ENCODE measurements around the gene TSPYL1.

DNA sequence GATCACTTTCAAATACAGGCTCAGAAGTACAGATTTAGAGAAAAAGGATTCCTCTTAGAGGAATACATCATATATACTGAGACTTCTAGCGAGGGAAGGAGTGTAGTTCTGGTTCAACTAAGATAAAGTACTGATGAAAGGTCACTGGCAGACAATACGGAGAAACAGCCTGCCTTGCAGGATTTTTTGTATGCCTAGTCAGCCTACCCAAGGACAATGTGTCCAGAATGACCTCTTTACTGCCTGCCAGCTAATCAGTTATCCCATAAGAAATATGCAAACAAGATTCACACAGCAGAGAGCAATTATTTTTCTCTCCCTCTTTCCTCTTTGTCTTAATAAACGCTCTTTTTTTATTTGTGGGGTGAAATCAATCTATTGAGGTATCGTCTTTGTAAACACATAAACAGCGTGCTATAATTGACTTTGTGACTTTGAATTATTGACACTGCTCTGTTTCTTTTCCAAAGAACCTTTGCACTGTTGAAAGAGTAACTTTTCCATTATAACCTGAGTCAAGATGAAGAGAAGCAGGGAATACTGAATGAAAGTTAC, 24.4 kb downstream of the TSPYL1 start:
- TF ChIP-seq, protein P1, sequence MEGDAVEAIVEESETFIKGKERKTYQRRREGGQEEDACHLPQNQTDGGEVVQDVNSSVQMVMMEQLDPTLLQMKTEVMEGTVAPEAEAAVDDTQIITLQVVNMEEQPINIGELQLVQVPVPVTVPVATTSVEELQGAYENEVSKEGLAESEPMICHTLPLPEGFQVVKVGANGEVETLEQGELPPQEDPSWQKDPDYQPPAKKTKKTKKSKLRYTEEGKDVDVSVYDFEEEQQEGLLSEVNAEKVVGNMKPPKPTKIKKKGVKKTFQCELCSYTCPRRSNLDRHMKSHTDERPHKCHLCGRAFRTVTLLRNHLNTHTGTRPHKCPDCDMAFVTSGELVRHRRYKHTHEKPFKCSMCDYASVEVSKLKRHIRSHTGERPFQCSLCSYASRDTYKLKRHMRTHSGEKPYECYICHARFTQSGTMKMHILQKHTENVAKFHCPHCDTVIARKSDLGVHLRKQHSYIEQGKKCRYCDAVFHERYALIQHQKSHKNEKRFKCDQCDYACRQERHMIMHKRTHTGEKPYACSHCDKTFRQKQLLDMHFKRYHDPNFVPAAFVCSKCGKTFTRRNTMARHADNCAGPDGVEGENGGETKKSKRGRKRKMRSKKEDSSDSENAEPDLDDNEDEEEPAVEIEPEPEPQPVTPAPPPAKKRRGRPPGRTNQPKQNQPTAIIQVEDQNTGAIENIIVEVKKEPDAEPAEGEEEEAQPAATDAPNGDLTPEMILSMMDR (IDR thresholded peaks at IDR 0.05; ENCODE audit: low read depth, low read length, missing input control), result no peak
- peak; percentile 52 for TF ChIP-seq FOXA1 (IDR thresholded peaks at IDR 0.05)
- TF ChIP-seq, protein P2, sequence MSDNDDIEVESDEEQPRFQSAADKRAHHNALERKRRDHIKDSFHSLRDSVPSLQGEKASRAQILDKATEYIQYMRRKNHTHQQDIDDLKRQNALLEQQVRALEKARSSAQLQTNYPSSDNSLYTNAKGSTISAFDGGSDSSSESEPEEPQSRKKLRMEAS (IDR thresholded peaks at IDR 0.05), result peak; percentile 16
- peak; percentile 66 for TF ChIP-seq TAF1 (conservative IDR thresholded peaks at IDR 0.05)
- peak; percentile 45 for TF ChIP-seq YY1 (IDR thresholded peaks at IDR 0.05)
- peak; percentile 66 to 81 for TF ChIP-seq RXRA (IDR thresholded peaks at IDR 0.05)
- TF ChIP-seq, protein P3, sequence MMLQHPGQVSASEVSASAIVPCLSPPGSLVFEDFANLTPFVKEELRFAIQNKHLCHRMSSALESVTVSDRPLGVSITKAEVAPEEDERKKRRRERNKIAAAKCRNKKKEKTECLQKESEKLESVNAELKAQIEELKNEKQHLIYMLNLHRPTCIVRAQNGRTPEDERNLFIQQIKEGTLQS (IDR thresholded peaks at IDR 0.05), result no peak
- TF ChIP-seq JUND (IDR thresholded peaks at IDR 0.05), result peak in 1 of 2 donors; percentile 71
- no peak for TF ChIP-seq GABPA (IDR thresholded peaks at IDR 0.05 in 1 of 2, conservative IDR thresholded peaks at IDR 0.05 in 1 of 2)
- TF ChIP-seq, protein P4, sequence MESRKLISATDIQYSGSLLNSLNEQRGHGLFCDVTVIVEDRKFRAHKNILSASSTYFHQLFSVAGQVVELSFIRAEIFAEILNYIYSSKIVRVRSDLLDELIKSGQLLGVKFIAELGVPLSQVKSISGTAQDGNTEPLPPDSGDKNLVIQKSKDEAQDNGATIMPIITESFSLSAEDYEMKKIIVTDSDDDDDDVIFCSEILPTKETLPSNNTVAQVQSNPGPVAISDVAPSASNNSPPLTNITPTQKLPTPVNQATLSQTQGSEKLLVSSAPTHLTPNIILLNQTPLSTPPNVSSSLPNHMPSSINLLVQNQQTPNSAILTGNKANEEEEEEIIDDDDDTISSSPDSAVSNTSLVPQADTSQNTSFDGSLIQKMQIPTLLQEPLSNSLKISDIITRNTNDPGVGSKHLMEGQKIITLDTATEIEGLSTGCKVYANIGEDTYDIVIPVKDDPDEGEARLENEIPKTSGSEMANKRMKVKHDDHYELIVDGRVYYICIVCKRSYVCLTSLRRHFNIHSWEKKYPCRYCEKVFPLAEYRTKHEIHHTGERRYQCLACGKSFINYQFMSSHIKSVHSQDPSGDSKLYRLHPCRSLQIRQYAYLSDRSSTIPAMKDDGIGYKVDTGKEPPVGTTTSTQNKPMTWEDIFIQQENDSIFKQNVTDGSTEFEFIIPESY (IDR thresholded peaks at IDR 0.05), result peak; percentile 85

Data from liver (tissue), 3 donors.